H54 (cell line): ENCODE data around the gene GCNA.
"Not testable (repeated sequence)": the region's sequence is repeated elsewhere in the genome, so short reads cannot be mapped to it uniquely, and the experiment has no call there.

Source experiments
- DNase-seq: peaks from one replicate; pipeline ENCODE4 v3.0.0; 2011; ENCODE audit warnings: low spot score, mixed read lengths; ENCODE audit not compliant: insufficient read length
- FAIRE-seq: peaks from 3 replicates; lab custom pipeline; 2011; peaks lifted over from hg19 to GRCh38; lab: Jason Lieb, UNC
- POLR2A ChIP-seq: IDR thresholded peaks from 2 replicates; pipeline ENCODE4 v1.6.1; 2011; ENCODE audit warnings: low read depth, mild to moderate bottlenecking, low read length

The GCNA gene

DNA sequence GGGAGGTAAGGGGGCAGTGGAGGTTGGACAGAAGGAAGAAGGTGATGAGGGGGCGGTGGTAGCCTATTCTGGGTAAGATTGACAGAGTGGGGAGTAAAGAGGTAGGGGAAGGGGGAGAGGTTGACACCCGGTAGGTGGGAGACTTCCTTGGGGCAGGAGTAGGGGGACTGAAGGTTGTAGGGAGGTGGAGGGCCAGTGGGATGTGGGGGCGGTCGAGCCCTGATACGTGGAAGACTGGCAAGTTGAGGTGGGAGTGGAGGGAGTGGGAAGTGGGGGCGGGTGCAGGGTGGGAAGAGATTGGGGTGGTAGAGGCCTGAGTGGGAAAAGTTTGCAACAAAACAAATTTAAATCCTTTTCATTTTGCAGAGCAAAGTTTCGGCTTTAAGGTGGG lies 1.7 kb downstream of the GCNA start:
- FAIRE-seq (no peak), DNase-seq (no peak)
- TF ChIP-seq POLR2A: no peak

- TF ChIP-seq POLR2A: no peak
- DNase-seq (no peak), FAIRE-seq (no peak)
These were observed 3.0 kb downstream of the GCNA start for GRCh38 chrX:71581210-71581609.

DNA sequence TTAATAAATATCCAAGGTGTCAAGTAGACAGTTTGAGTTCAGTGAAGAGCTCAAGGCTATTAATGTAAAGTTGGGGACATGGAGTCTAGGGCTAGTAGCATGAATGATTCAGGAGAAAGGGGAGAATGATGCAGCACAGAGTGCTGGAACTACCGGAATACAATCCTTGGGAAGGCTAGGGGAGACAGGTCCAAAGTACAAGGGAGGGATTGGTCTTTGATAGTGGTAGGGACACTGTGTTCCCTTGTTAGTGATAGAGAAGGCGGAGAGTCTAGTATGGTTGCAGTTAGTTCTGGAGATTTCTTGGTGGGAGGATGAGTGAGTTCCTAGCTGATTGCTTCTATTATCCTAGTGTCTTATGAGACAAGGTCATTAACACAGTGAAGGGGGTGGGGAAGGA lies 8.7 kb downstream of the GCNA start:
- FAIRE-seq: no peak
- TF ChIP-seq POLR2A: no peak
- DNase-seq: no peak

DNA sequence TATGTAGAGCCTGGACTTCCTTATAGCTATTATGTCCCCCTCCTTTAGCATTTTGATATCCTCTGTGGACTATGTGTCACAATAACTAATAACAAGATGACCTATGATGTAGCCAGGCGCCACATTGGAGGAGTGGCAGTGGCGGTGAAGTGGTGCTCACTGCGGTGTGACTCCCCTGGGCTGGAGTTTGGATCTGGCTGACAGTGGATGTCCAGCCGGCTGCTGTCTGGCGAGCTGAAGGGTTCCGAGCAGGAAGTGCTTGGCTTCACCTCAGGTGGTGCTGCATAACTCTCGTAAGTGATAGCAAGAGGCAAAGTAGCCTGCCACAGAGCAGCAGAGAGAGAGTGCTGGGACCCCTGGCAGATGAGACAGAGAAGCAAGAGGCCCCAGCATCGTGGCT lies 15.0 kb downstream of the GCNA start:
- FAIRE-seq, DNase-seq: not testable (repeated sequence)

DNA sequence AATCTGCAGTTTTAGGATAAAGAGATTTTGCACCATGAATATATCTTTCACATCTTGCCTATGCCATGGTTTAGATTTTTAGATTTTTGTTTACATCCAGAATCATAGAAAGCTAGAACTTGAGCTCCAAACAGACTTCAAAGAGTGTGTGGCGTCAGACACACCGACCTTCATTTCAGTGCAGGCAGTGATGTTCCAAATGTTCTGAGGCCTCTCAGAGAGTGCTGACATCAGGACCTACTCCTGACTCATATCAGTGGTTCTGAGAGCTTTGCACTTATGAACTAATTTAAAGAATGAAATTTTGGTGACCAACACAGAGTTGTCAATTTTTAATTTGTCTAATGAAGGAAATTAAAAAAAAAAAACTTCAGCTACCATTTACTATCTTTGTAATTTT lies 21.7 kb downstream of the GCNA start:
- TF ChIP-seq POLR2A: no peak
- no peak for FAIRE-seq
- no peak for DNase-seq

DNA sequence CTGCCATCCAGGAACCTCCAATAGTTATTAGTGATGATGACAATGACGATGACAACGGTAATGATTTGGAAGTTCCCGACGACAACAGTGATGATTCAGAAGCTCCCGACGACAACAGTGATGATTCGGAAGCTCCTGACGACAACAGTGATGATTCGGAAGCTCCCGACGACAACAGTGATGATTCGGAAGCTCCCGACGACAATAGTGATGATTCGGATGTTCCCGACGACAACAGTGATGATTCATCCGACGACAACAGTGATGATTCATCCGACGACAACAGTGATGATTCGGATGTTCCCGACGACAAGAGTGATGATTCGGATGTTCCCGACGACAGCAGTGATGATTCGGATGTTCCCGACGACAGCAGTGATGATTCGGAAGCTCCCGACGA lies 25.4 kb downstream of the GCNA start:
- no peak for DNase-seq
- no peak for FAIRE-seq
- no peak for TF ChIP-seq POLR2A

- FAIRE-seq: no peak
- no peak for DNase-seq
- TF ChIP-seq POLR2A: no peak
These were observed 25.9 kb downstream of the GCNA start for GRCh38 chrX:71604141-71604540.

DNA sequence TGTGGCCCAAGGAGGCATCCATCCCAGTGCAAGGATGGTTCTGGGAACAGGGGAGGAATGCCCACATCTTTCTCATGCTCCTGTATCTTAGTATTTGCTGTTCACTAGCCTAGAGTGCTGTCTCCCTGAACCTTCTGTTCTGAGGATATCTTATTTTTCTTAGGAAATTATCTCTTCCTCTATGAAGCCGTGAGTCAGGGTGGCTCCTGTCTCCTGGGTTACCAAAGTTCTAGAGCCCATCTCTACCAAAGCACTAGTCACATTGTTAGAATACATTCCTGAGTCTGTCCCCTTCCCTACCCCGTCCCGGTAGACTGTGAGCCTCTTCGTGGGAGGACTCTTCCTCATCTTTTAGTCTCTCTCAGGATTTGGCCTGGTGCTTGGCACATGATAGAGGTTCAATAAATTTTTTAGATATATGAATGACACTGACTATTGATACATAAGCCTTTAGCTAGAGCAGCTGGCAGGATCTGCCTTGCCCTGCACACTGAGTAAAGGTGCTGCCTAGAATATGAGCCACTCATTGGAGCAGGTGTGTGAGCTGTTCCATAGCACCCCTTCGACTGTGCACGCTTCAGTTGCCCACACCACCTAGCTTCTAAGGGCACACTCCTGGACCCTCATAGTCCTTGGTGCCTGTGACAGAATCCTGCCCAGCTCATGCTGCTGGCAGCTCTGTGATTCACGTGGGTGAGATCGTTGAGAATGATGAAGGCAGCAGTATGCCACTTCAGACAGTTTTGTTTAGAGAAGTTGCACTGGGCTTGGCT lies 26.7 kb downstream of the GCNA start:
- FAIRE-seq: no peak
- DNase-seq: no peak
- TF ChIP-seq POLR2A: no peak

GRCh38 chrX:71606536-71607216 lies 28.4 kb downstream of the GCNA start:
- TF ChIP-seq POLR2A: no peak
- FAIRE-seq: no peak
- DNase-seq: no peak

GRCh38 chrX:71607488-71607887 lies 29.3 kb downstream of the GCNA start:
- TF ChIP-seq POLR2A: no peak
- DNase-seq (no peak), FAIRE-seq (no peak)

DNA sequence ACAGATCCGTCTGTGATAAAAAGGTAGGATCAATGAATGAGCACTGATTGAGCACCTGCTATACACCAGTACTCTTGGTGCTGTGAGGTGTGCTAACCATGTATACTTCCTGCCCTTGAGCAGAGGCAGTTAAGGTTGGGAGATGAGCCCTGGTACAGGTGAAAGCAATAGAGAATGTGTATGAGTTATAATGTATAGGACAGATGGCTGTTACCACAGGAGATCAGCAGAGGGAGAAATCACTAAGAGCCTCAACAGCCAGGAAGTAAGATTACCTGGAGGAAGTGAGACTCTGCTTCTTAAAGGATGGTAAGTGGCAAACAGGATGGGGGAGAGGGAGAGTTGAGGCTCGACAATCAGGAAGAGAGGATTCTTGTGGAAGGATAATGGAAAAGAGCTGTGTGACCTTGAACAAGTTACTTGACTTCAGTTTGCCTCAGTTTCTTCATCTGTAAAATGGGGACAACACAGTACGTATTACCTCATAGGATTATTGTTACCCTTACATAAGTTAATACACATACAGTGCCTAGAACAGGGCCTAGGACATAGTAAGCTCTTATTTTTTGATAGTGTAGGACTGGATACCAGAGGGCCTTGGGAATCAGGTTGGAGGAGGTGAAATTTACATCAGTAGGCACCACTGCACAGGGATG lies 31.0 kb downstream of the GCNA start:
- FAIRE-seq (no peak), DNase-seq (no peak)
- TF ChIP-seq POLR2A: no peak

DNA sequence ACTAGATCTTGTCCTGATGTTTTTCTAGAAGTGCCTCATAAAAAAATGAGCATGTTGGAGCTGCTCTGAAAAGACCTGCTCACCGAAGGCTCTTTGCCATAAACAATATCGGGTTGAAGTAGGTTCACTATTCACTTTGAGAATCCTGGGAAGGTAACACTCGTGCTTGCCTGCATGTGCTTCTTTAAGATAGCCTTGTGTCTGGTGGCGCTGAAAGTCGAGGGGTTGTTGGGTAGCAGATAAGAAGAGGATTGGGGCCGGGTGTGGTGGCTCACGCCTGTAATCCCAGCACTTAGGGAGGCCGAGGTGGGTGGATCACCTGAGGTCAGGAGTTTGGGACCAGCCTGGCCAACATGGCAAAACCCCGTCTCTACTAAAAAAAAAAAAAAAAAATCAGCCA lies 33.5 kb downstream of the GCNA start:
- DNase-seq, FAIRE-seq: not testable (repeated sequence)

DNA sequence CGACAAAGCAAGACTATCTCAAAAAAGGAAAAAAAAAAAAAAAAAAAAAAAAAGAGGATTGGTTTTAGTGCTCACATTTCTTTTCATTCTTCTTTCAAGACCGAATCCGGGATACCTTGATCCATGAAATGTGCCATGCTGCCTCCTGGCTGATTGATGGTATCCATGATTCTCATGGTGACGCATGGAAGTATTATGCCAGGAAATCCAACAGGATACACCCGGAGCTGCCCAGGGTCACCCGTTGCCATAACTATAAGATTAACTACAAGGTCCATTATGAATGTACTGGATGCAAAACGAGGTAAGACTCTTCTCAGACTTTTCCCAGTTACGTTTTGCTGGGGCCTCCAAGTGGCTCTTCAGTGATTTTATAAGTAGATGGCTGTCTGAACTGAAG lies 34.0 kb downstream of the GCNA start:
- no peak for TF ChIP-seq POLR2A
- DNase-seq (no peak), FAIRE-seq (no peak)

GRCh38 chrX:71615056-71615455 lies 36.8 kb downstream of the GCNA start:
- DNase-seq (no peak), FAIRE-seq (no peak)
- TF ChIP-seq POLR2A: no peak

- DNase-seq (no peak), FAIRE-seq (no peak)
- TF ChIP-seq POLR2A: no peak
These were observed 37.7 kb downstream of the GCNA start for GRCh38 chrX:71615954-71616353.
